GM19452 (cell line): Measurements from ENCODE around the gene TP53TG3E.
"Not testable (repeated sequence)": the region's sequence is repeated elsewhere in the genome, so short reads cannot be mapped to it uniquely, and the experiment has no call there.

Experiments
- ATAC-seq: cut with Tn5 transposase; IDR thresholded peaks from one replicate; pipeline ENCODE4 v1.9.1; 2021; ENCODE audit not compliant: unreplicated experiment

Gene TP53TG3E

GRCh38 chr16:33304006-33304405 lies at the start of gene TP53TG3E:
Gene TP53TG3E, plus strand, starts transcription at chr16:33304306. Its CDS starts 68 bp downstream, at chr16:33304374.
- not testable (repeated sequence) for ATAC-seq

GRCh38 chr16:33336226-33337012 lies 32.3 kb downstream of the TP53TG3E start:
- ATAC-seq, result not testable (repeated sequence)

GRCh38 chr16:33337627-33338542 lies 33.8 kb downstream of the TP53TG3E start:
- ATAC-seq, result not testable (repeated sequence)

- ATAC-seq, result not testable (repeated sequence)
Observed at GRCh38 chr16:33338543-33338951, 34.4 kb downstream of the TP53TG3E start.

GRCh38 chr16:33339093-33340061 lies 35.3 kb downstream of the TP53TG3E start:
- ATAC-seq, result not testable (repeated sequence)
